Activated naive CD4-positive, alpha-beta T cell treated with anti-CD3 and anti-CD28 coated beads, Interleukin-2, amount 50 U/mL, for 24 hours (primary cell): ENCODE results near the gene ACTA2.

Experiments used
- H3K27ac Mint-ChIP-seq: one replicate; pipeline ENCODE4 v1.8.0; 2021; ENCODE audit warnings: mild to moderate bottlenecking, mixed read lengths
- H3K27me3 Mint-ChIP-seq: one replicate; pipeline ENCODE4 v1.8.0; 2021; ENCODE audit warnings: mixed read lengths
- H3K36me3 Mint-ChIP-seq: one replicate; pipeline ENCODE4 v1.8.0; 2021; ENCODE audit warnings: mixed read lengths
- H3K4me1 Mint-ChIP-seq: one replicate; pipeline ENCODE4 v1.8.0; 2021; ENCODE audit warnings: mixed read lengths
- H3K4me3 Mint-ChIP-seq: one replicate; pipeline ENCODE4 v1.8.0; 2021; ENCODE audit warnings: mild to moderate bottlenecking, mixed read lengths
- H3K9me3 Mint-ChIP-seq: one replicate; pipeline ENCODE4 v1.8.0; 2021; ENCODE audit warnings: mixed read lengths

ACTA2 gene

DNA sequence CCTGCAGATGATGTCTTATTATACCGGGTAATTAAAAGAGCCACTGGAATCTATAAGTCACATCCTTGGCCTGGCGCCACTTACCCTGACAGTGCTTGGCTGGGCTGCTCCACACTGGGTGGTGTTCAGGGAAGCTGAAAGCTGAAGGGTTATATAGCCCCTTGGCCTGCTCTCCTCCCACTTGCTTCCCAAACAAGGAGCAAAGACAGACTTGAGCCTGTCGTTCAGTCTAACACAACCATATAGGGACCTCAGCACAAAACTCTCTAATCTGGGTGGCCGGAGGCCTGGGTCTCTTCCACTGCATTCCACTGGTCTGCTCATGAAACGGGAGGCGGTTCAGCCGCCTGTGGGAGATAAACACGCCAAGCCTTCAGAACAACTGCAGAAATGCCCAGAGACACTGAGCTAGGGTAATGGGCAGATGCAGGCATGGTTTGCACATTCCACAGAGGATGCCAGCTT lies at the start of gene ACTA2:
TSS of gene ACTA2 (minus strand) at position 127 of the 465 bp plus-strand sequence. CDS start 3,843 bp downstream, outside the sequence.
- Mint-ChIP-seq H3K9me3 (no peaks in the 10 kb centered on the region), H3K27ac (no peak within 1 kb of the TSS), H3K36me3 (peaks cover 2% of the 10 kb centered on the region), H3K4me1 (no peaks in the 10 kb centered on the region), H3K4me3 (no peak within 1 kb of the TSS), H3K27me3 (no peaks in the 10 kb centered on the region)

DNA sequence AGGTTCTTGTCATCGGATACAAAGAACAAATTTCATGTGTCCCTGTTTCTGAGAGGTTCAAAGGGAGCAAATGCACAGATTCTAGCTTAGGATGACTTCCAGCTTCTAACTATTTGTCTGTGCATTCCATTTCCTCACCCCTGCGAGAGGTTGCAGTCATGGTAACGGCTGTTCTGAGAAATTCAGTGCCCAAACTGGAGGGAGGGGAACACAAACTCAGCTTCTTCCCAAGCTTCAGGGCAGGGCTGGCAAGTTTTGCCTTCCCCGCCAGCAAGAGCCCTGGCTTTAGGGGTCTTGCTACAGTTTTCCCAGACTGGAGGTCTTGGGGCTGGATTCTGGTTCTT lies 49.1 kb upstream of the ACTA2 start:
- Mint-ChIP-seq H3K9me3 (no peaks in the 10 kb centered on the region), H3K27ac (no peak overlapping the region)

GRCh38 chr10:89001024-89001728 lies 48.6 kb upstream of the ACTA2 start:
- Mint-ChIP-seq H3K36me3 (peaks cover 2% of the 10 kb centered on the region), H3K9me3 (no peaks in the 10 kb centered on the region), H3K4me1 (peaks cover 48% of the 10 kb centered on the region), H3K27me3 (no peaks in the 10 kb centered on the region), H3K4me3 (peak overlapping the region; percentile 38), H3K27ac (peak overlapping the region; percentile 67)

More for the DNA sequence above, 49.1 kb upstream of the ACTA2 start:
- Mint-ChIP-seq H3K4me1 (peaks cover 44% of the 10 kb centered on the region), H3K36me3 (peaks cover 2% of the 10 kb centered on the region), H3K4me3 (no peak overlapping the region), H3K27me3 (no peaks in the 10 kb centered on the region)

DNA sequence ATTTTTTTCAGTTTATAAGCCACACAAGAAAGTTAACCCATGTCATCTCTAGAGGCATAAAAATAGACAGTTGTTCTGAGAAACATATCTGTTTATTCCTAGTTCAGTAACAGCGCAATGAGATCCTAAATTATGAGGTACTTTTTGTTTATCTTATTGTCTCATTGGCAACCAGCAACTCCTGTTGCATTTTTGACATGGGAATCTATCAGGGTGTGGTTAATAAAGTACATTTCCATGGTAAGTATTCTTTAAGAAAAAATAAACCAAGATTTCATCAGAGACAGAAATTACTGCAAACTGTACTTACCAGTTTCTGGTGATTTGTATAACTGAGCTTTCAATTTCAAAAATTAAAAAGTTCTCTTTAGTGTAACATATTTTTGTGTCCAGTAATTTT lies 47.1 kb upstream of the ACTA2 start:
- Mint-ChIP-seq H3K27ac (no peak overlapping the region), H3K4me3 (no peak overlapping the region), H3K9me3 (no peaks in the 10 kb centered on the region), H3K4me1 (peaks cover 60% of the 10 kb centered on the region), H3K36me3 (peaks cover 2% of the 10 kb centered on the region), H3K27me3 (no peaks in the 10 kb centered on the region)

- Mint-ChIP-seq H3K27ac (no peak overlapping the region), H3K4me3 (no peak overlapping the region), H3K36me3 (no peaks in the 10 kb centered on the region), H3K9me3 (no peaks in the 10 kb centered on the region), H3K27me3 (no peaks in the 10 kb centered on the region), H3K4me1 (peaks cover 66% of the 10 kb centered on the region)
Measured at GRCh38 chr10:88996927-88997326, 44.4 kb upstream of the ACTA2 start.

- H3K4me1 Mint-ChIP-seq = peaks cover 60% of the 10 kb centered on the region
- peak overlapping the region; percentile 82 for H3K27ac Mint-ChIP-seq
- no peaks in the 10 kb centered on the region for H3K36me3 Mint-ChIP-seq
- peak overlapping the region; percentile 73 for H3K4me3 Mint-ChIP-seq
- no peaks in the 10 kb centered on the region for H3K27me3 Mint-ChIP-seq
- H3K9me3 Mint-ChIP-seq = no peaks in the 10 kb centered on the region
Measured at GRCh38 chr10:88995156-88995876, 42.7 kb upstream of the ACTA2 start.

GRCh38 chr10:88994019-88994418 lies 41.4 kb upstream of the ACTA2 start:
- Mint-ChIP-seq H3K4me1 (peaks cover 69% of the 10 kb centered on the region), H3K27ac (no peak overlapping the region), H3K36me3 (no peaks in the 10 kb centered on the region), H3K9me3 (no peaks in the 10 kb centered on the region), H3K27me3 (no peaks in the 10 kb centered on the region), H3K4me3 (peak overlapping the region; percentile 33)

DNA sequence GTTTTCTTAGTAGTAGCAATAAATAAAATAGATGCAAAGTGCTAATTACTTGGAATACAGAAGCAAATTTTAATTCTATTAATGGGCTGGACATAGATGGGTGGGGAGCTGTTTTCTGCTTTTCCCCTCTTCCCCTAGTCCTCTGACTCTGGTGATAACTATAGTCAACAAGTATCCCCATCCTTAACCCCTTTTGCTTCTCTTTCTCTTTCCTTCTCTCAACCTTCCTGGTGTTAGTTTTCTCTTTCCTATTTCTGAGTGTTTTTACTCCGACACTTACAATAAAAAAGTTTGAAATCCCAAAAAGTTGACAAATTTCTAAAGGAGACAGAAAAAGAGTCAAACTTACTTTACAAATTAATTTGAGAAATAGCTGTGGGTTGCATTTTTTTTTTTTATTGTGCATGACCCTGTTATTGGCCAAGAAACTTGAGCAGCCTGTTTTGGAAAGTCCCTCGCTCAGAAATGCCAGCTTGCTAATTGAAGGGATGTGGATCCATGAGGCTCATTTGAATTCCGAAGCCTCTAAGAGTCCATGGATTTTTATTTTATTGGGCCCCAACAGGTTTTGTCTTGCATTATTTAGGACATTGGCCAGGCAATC lies 40.5 kb upstream of the ACTA2 start:
- Mint-ChIP-seq H3K27ac (peak overlapping the region; percentile 32), H3K4me1 (peaks cover 77% of the 10 kb centered on the region), H3K9me3 (no peaks in the 10 kb centered on the region), H3K4me3 (peak overlapping the region; percentile 75), H3K36me3 (no peaks in the 10 kb centered on the region), H3K27me3 (no peaks in the 10 kb centered on the region)

DNA sequence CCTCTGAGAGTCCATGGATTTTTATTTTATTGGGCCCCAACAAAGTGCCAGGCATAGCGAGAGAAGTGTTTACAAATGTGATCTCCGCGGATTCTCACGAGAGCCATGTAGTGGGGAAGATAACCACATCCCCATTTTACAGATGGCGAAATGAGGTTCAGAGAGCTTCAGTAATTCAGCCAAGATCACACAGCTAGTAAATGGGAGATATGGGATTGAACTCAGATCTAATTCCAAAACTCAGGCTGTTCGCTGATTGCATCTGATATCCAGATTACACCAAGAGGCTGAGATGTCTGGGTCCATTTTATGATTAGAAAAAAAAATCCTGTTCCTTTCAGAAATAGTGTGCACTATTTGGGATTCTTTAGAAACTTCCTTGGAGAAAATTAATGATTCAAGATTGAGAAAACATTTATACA lies 39.3 kb upstream of the ACTA2 start:
- H3K27me3 Mint-ChIP-seq = no peaks in the 10 kb centered on the region
- H3K9me3 Mint-ChIP-seq = no peaks in the 10 kb centered on the region
- H3K27ac Mint-ChIP-seq = peak overlapping the region; percentile 98
- H3K4me1 Mint-ChIP-seq = peaks cover 80% of the 10 kb centered on the region
- peak overlapping the region; percentile 99 for H3K4me3 Mint-ChIP-seq
- H3K36me3 Mint-ChIP-seq = no peaks in the 10 kb centered on the region

DNA sequence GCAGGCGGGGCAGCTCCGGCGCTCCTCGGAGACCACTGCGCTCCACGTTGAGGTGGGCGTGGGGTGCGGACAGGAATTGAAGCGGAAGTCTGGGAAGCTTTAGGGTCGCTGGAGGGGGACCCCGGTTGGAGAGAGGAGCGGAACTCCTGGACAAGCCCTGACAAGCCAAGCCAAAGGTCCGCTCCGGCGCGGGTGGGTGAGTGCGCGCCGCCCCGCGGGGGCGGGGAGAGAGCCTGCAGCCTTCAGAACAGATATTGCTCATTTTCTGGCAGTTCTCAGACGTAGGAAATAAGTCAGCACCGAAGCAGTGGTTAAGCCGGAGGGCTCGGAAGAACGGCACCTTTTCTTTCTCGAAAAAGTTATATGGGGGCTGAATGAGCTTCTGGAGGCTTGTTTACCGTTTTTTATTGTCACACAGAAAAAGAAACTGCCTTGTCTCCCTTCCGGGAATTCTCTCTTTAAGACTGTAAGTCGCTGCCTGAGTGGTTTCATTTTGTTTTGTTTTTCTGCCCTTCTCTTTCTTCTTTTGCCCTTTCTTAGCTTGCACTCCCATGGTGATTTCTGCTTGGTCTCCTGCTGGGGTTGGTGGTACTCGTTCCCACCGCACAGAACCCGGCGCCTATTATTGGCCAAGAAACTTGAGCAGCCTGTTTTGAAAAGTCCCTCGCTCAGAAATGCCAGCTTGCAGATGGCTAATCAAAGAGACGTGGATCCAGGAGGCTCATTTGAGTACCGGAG lies 38.8 kb upstream of the ACTA2 start:
- Mint-ChIP-seq H3K27me3 (no peaks in the 10 kb centered on the region), H3K27ac (peak overlapping the region; percentile 98), H3K4me3 (peak overlapping the region; percentile 99), H3K36me3 (no peaks in the 10 kb centered on the region), H3K4me1 (peaks cover 79% of the 10 kb centered on the region), H3K9me3 (peaks cover 4% of the 10 kb centered on the region)

DNA sequence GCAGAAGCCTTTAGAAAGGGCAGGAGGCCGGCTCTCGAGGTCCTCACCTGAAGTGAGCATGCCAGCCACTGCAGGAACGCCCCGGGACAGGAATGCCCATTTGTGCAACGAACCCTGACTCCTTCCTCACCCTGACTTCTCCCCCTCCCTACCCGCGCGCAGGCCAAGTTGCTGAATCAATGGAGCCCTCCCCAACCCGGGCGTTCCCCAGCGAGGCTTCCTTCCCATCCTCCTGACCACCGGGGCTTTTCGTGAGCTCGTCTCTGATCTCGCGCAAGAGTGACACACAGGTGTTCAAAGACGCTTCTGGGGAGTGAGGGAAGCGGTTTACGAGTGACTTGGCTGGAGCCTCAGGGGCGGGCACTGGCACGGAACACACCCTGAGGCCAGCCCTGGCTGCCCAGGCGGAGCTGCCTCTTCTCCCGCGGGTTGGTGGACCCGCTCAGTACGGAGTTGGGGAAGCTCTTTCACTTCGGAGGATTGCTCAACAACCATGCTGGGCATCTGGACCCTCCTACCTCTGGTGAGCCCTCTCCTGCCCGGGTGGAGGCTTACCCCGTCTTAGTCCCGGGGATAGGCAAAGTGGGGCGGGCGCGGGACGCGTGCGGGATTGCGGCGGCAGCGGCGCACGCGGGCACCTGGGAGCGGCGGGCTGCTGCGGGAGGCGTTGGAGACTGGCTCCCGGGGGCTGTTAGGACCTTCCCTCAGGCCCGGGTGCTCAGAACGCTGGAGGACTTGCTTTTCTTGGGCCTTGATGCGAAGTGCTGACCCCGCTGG lies 38.0 kb upstream of the ACTA2 start, which contains the start of gene FAS:
TSS of gene FAS (plus strand) at position 415 of the 777 bp plus-strand sequence. CDS start at position 494, 79 bp downstream.
- H3K9me3 Mint-ChIP-seq = peaks cover 5% of the 10 kb centered on the region
- peak within 1 kb of the TSS; percentile 98 for H3K27ac Mint-ChIP-seq
- no peaks in the 10 kb centered on the region for H3K36me3 Mint-ChIP-seq
- H3K4me3 Mint-ChIP-seq = peak within 1 kb of the TSS; percentile 99
- H3K4me1 Mint-ChIP-seq = peaks cover 73% of the 10 kb centered on the region
- H3K27me3 Mint-ChIP-seq = no peaks in the 10 kb centered on the region

- Mint-ChIP-seq H3K27ac (peak overlapping the region; percentile 98), H3K27me3 (no peaks in the 10 kb centered on the region), H3K4me1 (peaks cover 67% of the 10 kb centered on the region), H3K4me3 (peak overlapping the region; percentile 99), H3K36me3 (no peaks in the 10 kb centered on the region), H3K9me3 (peaks cover 5% of the 10 kb centered on the region)
Measured at GRCh38 chr10:88989824-88990383, 37.3 kb upstream of the ACTA2 start.

GRCh38 chr10:88989423-88989822 lies 36.9 kb upstream of the ACTA2 start:
- no peaks in the 10 kb centered on the region for H3K36me3 Mint-ChIP-seq

GRCh38 chr10:88987840-88988239 lies 35.3 kb upstream of the ACTA2 start:
- Mint-ChIP-seq H3K4me3 (no peak overlapping the region), H3K27ac (peak overlapping the region; percentile 36), H3K36me3 (no peaks in the 10 kb centered on the region), H3K4me1 (peaks cover 66% of the 10 kb centered on the region), H3K27me3 (no peaks in the 10 kb centered on the region), H3K9me3 (peaks cover 5% of the 10 kb centered on the region)

More at GRCh38 chr10:88989423-88989822, 36.9 kb upstream of the ACTA2 start:
- Mint-ChIP-seq H3K4me3 (peak overlapping the region; percentile 49), H3K9me3 (peaks cover 5% of the 10 kb centered on the region), H3K27me3 (no peaks in the 10 kb centered on the region), H3K27ac (peak overlapping the region; percentile 30), H3K4me1 (peaks cover 68% of the 10 kb centered on the region)
